Hepatocyte (in vitro differentiated cells): ENCODE data around the gene LRRIQ1.

ENCODE experiments used
- CTCF ChIP-seq: fragments of 200-600 bp; sonication (generic); IDR thresholded peaks from 2 replicates; pipeline ENCODE4 v1.5.1; 2016; ENCODE audit warnings: antibody characterized with exemption, mild to moderate bottlenecking; ENCODE audit not compliant: poor library complexity
- EZH2 ChIP-seq: fragments of 200-600 bp; sonication (generic); IDR thresholded peaks from 2 replicates; pipeline ENCODE4 v1.6.1; 2016; ENCODE audit warnings: antibody characterized with exemption, mild to moderate bottlenecking, borderline replicate concordance
- EZH2phosphoT487 ChIP-seq: fragments of 200-600 bp; sonication (generic); IDR thresholded peaks from one replicate; pipeline ENCODE4 v1.6.1; 2018; ENCODE audit warnings: antibody characterized with exemption, mild to moderate bottlenecking, low read depth, moderate library complexity; ENCODE audit not compliant: unreplicated experiment, severe bottlenecking

- TF ChIP-seq CTCF (no peak), EZH2phosphoT487 (no peak), EZH2 (no peak)
These were observed 94.5 kb downstream of the LRRIQ1 start for GRCh38 chr12:85130646-85131045.
